ENCODE measurements around the gene IFT80. TPM values are rescaled to one million over a fixed set of nuclear protein-coding genes. Genes with fewer than 3 reads are reported as not detected.
"Not testable (repeated sequence)": the region's sequence is repeated elsewhere in the genome, so short reads cannot be mapped to it uniquely, and the experiment has no call there.

The IFT80 gene
- total and polyA plus RNA-seq, 3 donors from 2014 or later: 32.0 to 74.9 (median 55.4) TPM

GRCh38 chr3:160330690-160331089 is 68.3 kb downstream of the IFT80 start:
- Histone ChIP-seq H3K27me3 (no peaks in the 10 kb centered on the region), H3K4me1 (peaks cover 5% of the 10 kb centered on the region), H3K4me3 (no peak overlapping the region), H3K9me3 (no peaks in the 10 kb centered on the region), H3K36me3 (ENCODE audit: low read depth, missing control alignments) (no peaks in the 10 kb centered on the region), H3K27ac (no peak overlapping the region)
- intact Hi-C loops (cut with DNase I; ENCODE audit: low total_unique reads): no loop called here
- TF ChIP-seq CTCF (IDR thresholded peaks at IDR 0.05): no peak
- TF ChIP-seq POLR2A (IDR thresholded peaks at IDR 0.05): no peak
- DNase-seq: no peak

- WGBS, 2 donors: 57 to 61% methylated on average over 1 of the region's 1 CpG
- intact Hi-C loops (cut with DNase I; ENCODE audit: low total_unique reads): no loop called here
Measured at GRCh38 chr3:160330109-160330508, 68.9 kb downstream of the IFT80 start.

GRCh38 chr3:160326286-160326685 is 72.7 kb downstream of the IFT80 start:
- intact Hi-C loops (cut with DNase I; ENCODE audit: low total_unique reads); H3K4me3 ChIP-seq; H3K9me3 ChIP-seq; H3K36me3 ChIP-seq (ENCODE audit: low read depth, missing control alignments); H3K27me3 ChIP-seq; DNase-seq; H3K4me1 ChIP-seq; H3K27ac ChIP-seq: not testable (repeated sequence)
- WGBS, 2 donors: 88 to 92% methylated on average over 2 of the region's 2 CpGs

More at GRCh38 chr3:160330109-160330508, 68.9 kb downstream of the IFT80 start:
- Histone ChIP-seq H3K27me3 (no peaks in the 10 kb centered on the region), H3K36me3 (ENCODE audit: low read depth, missing control alignments) (no peaks in the 10 kb centered on the region), H3K9me3 (no peaks in the 10 kb centered on the region), H3K4me3 (no peak overlapping the region), H3K4me1 (peaks cover 5% of the 10 kb centered on the region), H3K27ac (no peak overlapping the region)
- no peak for DNase-seq
- TF ChIP-seq CTCF (IDR thresholded peaks at IDR 0.05) (no peak), POLR2A (IDR thresholded peaks at IDR 0.05) (no peak)

- DNase-seq; H3K27me3 ChIP-seq; H3K4me3 ChIP-seq; H3K9me3 ChIP-seq; intact Hi-C loops (cut with DNase I; ENCODE audit: low total_unique reads); H3K36me3 ChIP-seq (ENCODE audit: low read depth, missing control alignments); H3K27ac ChIP-seq; H3K4me1 ChIP-seq: not testable (repeated sequence)
- 100% methylated on average over 1 of the region's 1 CpG for WGBS, 2 donors
Measured at GRCh38 chr3:160321821-160322220, 77.2 kb downstream of the IFT80 start.

GRCh38 chr3:160319322-160319721 is 79.7 kb downstream of the IFT80 start:
- no peak for DNase-seq
- no peaks in the 10 kb centered on the region for H3K4me1 ChIP-seq
- no peaks in the 10 kb centered on the region for H3K36me3 ChIP-seq (ENCODE audit: low read depth, missing control alignments)
- H3K27me3 ChIP-seq: no peaks in the 10 kb centered on the region
- TF ChIP-seq POLR2A (IDR thresholded peaks at IDR 0.05) (no peak), CTCF (IDR thresholded peaks at IDR 0.05) (no peak)
- no peaks in the 10 kb centered on the region for H3K9me3 ChIP-seq
- intact Hi-C loops (cut with DNase I; ENCODE audit: low total_unique reads): no loop called here
- no peak overlapping the region for H3K4me3 ChIP-seq
- no peak overlapping the region for H3K27ac ChIP-seq

GRCh38 chr3:160314995-160315394 is 84.0 kb downstream of the IFT80 start:
- intact Hi-C loops (cut with DNase I; ENCODE audit: low total_unique reads): no loop called here
- Histone ChIP-seq H3K9me3 (no peaks in the 10 kb centered on the region), H3K4me1 (no peaks in the 10 kb centered on the region), H3K27me3 (no peaks in the 10 kb centered on the region), H3K27ac (no peak overlapping the region), H3K36me3 (ENCODE audit: low read depth, missing control alignments) (no peaks in the 10 kb centered on the region), H3K4me3 (no peak overlapping the region)
- TF ChIP-seq CTCF (IDR thresholded peaks at IDR 0.05) (no peak), POLR2A (IDR thresholded peaks at IDR 0.05) (no peak)
- no peak for DNase-seq
